ENCODE results near the gene HOXB7. TPM values are rescaled to one million over a fixed set of nuclear protein-coding genes. Genes with fewer than 3 reads are reported as not detected.

The HOXB7 gene
- polyA plus RNA-seq, 1 experiment = not detected

GRCh38 chr17:48596000-48596734, 14.7 kb downstream of the HOXB7 start:
- CTCF ChIA-PET = interaction anchor here (0.5 to 1.9 kb wide), 4 partner anchors 113 to 447 kb away, joined by 3 to 6 read pairs (median 4); no protein-coding TSS in a partner anchor
- POLR2A ChIA-PET = no interaction called here
- Histone ChIP-seq H3K27me3 (ENCODE audit: control insufficient read depth, insufficient read depth, low read length) (peaks cover 87% of the 10 kb centered on the region), H3K4me3 (ENCODE audit: low read depth, low read length) (no peak overlapping the region), H3K36me3 (ENCODE audit: control insufficient read depth, insufficient read depth, low read length) (no peaks in the 10 kb centered on the region)
- DNase-seq (ENCODE audit: low read depth) = no peak
- no peak for TF ChIP-seq CTCF (IDR thresholded peaks at IDR 0.05; ENCODE audit: insufficient read depth, low read depth, low read length)

GRCh38 chr17:48595278-48595999, 15.4 kb downstream of the HOXB7 start:
- TF ChIP-seq CTCF (IDR thresholded peaks at IDR 0.05; ENCODE audit: insufficient read depth, low read depth, low read length) = no peak
- peaks cover 87% of the 10 kb centered on the region for H3K27me3 ChIP-seq (ENCODE audit: control insufficient read depth, insufficient read depth, low read length)
- ChIA-PET POLR2A (no interaction called here), CTCF (interaction anchor here (0.7 to 3.6 kb wide), 9 partner anchors 10 to 380 kb away, joined by 3 to 29 read pairs (median 4); no protein-coding TSS in a partner anchor)
- no peak overlapping the region for H3K4me3 ChIP-seq (ENCODE audit: low read depth, low read length)
- no peaks in the 10 kb centered on the region for H3K36me3 ChIP-seq (ENCODE audit: control insufficient read depth, insufficient read depth, low read length)
- no peak for DNase-seq (ENCODE audit: low read depth)

GRCh38 chr17:48594538-48595277, 16.1 kb downstream of the HOXB7 start:
- no peak for TF ChIP-seq CTCF (IDR thresholded peaks at IDR 0.05; ENCODE audit: insufficient read depth, low read depth, low read length)
- POLR2A ChIA-PET = no interaction called here
- DNase-seq (ENCODE audit: low read depth) = no peak
- no peak overlapping the region for H3K4me3 ChIP-seq (ENCODE audit: low read depth, low read length)
- peaks cover 87% of the 10 kb centered on the region for H3K27me3 ChIP-seq (ENCODE audit: control insufficient read depth, insufficient read depth, low read length)
- no peaks in the 10 kb centered on the region for H3K36me3 ChIP-seq (ENCODE audit: control insufficient read depth, insufficient read depth, low read length)
- CTCF ChIA-PET = interaction anchor here (0.6 to 3.6 kb wide), 12 partner anchors 11 to 380 kb away, joined by 3 to 29 read pairs (median 4); no protein-coding TSS in a partner anchor

- CTCF ChIA-PET = interaction anchor here (0.6 to 3.6 kb wide), 15 partner anchors 11 to 379 kb away, joined by 3 to 29 read pairs (median 5); no protein-coding TSS in a partner anchor
- Histone ChIP-seq H3K4me3 (ENCODE audit: low read depth, low read length) (no peak overlapping the region), H3K36me3 (ENCODE audit: control insufficient read depth, insufficient read depth, low read length) (no peaks in the 10 kb centered on the region), H3K27me3 (ENCODE audit: control insufficient read depth, insufficient read depth, low read length) (peaks cover 86% of the 10 kb centered on the region)
- no peak for DNase-seq (ENCODE audit: low read depth)
- peak; percentile 76 for TF ChIP-seq CTCF (IDR thresholded peaks at IDR 0.05; ENCODE audit: insufficient read depth, low read depth, low read length)
- POLR2A ChIA-PET = no interaction called here
Observed at GRCh38 chr17:48593840-48594537, 16.8 kb downstream of the HOXB7 start.
